ENCODE data around the gene TMPRSS4. TPM values are rescaled to one million over a fixed set of nuclear protein-coding genes. Genes with fewer than 3 reads are reported as not detected.

Gene TMPRSS4
- total and polyA plus RNA-seq, 2 of the 4 experiments (the other 2 are of a cell fraction), result not detected

DNA sequence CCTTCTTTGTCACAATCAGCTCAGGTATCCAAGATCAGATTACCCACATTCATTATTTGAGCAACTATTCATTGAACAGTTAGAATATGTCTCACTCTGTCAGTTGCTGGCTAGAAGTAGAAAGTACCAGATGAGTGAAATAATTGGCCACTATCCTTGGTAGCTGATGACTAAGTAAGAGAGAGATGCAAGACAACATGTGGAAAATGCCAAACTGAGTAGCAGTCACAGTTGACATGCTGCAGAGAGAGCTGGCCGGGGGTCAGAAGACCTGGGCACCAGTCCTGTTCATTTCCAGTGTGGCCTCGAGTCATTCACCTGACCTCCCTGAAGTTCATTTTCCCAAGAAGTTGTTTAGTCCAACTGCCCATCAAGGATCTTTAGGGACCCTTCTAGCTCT is 32.4 kb downstream of the TMPRSS4 start:
- Histone ChIP-seq H2BK5ac (ENCODE audit: low read depth, low read length, poor library complexity, severe bottlenecking) (no peak overlapping the region), H3K14ac (replicated peaks; ENCODE audit: low read depth, low read length) (no peak overlapping the region), H3K9ac (ENCODE audit: low read depth, low read length) (no peak overlapping the region), H3K23ac (ENCODE audit: low read depth, low read length) (no peak overlapping the region), H2AK9ac (replicated peaks; ENCODE audit: low read depth, low read length, poor library complexity) (no peak overlapping the region), H4K8ac (ENCODE audit: low read depth in 2 of 2, low read length in 2 of 2) (no peak overlapping the region), H2AK5ac (ENCODE audit: low read depth, low read length) (no peak overlapping the region), H4K5ac (ENCODE audit: low read depth, low read length) (no peak overlapping the region), H3K27ac (ENCODE audit: insufficient read depth, low read length) (no peak overlapping the region), H3K36me3 (ENCODE audit: control insufficient read depth, insufficient read depth, low read length) (no peaks in the 10 kb centered on the region), H3K9me1 (ENCODE audit: insufficient read depth, low read length) (no peaks in the 10 kb centered on the region), H3K79me1 (ENCODE audit: low read depth in 1 of 2, low read length in 2 of 2) (no peaks in the 10 kb centered on the region), H3K27me3 (ENCODE audit: control insufficient read depth, insufficient read depth, low read length) (no peaks in the 10 kb centered on the region), H3K4ac (ENCODE audit: low read depth, low read length) (no peak overlapping the region), H3K4me3 (ENCODE audit: insufficient read depth, low read depth, low read length) (no peak overlapping the region), H3K4me2 (ENCODE audit: low read depth, low read length) (no peak overlapping the region), H2BK15ac (ENCODE audit: low read depth, low read length) (no peak overlapping the region), H2BK20ac (ENCODE audit: low read depth, low read length) (no peak overlapping the region), H2BK120ac (ENCODE audit: low read depth, low read length) (no peak overlapping the region), H2AFZ (replicated peaks; ENCODE audit: low read length, poor library complexity) (no peak overlapping the region), H3K18ac (ENCODE audit: low read depth, low read length) (no peak overlapping the region), H3K9me3 (ENCODE audit: control insufficient read depth, insufficient read depth, low read length) (no peaks in the 10 kb centered on the region), H4K91ac (ENCODE audit: insufficient read depth, low read depth, low read length) (no peak overlapping the region), H3K4me1 (ENCODE audit: control insufficient read depth, insufficient read depth, low read length) (no peaks in the 10 kb centered on the region), H4K20me1 (ENCODE audit: insufficient read depth, low read length) (no peaks in the 10 kb centered on the region), H3K56ac (ENCODE audit: extremely low read depth, insufficient read depth, low read length) (no peak overlapping the region)
- 29% methylated on average over 1 of the region's 2 CpGs; no CpG with 5 or more reads in 1 of the 2 experiments for WGBS, 2 experiments (ENCODE audit: extremely low coverage in 2 of 2, insufficient read length in 1 of 2)
- intact Hi-C loops (cut with micrococcal nuclease), result no loop called here
- TF ChIP-seq, protein P1, sequence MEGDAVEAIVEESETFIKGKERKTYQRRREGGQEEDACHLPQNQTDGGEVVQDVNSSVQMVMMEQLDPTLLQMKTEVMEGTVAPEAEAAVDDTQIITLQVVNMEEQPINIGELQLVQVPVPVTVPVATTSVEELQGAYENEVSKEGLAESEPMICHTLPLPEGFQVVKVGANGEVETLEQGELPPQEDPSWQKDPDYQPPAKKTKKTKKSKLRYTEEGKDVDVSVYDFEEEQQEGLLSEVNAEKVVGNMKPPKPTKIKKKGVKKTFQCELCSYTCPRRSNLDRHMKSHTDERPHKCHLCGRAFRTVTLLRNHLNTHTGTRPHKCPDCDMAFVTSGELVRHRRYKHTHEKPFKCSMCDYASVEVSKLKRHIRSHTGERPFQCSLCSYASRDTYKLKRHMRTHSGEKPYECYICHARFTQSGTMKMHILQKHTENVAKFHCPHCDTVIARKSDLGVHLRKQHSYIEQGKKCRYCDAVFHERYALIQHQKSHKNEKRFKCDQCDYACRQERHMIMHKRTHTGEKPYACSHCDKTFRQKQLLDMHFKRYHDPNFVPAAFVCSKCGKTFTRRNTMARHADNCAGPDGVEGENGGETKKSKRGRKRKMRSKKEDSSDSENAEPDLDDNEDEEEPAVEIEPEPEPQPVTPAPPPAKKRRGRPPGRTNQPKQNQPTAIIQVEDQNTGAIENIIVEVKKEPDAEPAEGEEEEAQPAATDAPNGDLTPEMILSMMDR (conservative IDR thresholded peaks at IDR 0.05; ENCODE audit: low read depth, low read length), result no peak
- no peak for TF ChIP-seq RCOR1 (IDR thresholded peaks at IDR 0.05; ENCODE audit: insufficient replicate concordance, low read length)
- TF ChIP-seq, protein P2, sequence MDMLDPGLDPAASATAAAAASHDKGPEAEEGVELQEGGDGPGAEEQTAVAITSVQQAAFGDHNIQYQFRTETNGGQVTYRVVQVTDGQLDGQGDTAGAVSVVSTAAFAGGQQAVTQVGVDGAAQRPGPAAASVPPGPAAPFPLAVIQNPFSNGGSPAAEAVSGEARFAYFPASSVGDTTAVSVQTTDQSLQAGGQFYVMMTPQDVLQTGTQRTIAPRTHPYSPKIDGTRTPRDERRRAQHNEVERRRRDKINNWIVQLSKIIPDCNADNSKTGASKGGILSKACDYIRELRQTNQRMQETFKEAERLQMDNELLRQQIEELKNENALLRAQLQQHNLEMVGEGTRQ (IDR thresholded peaks at IDR 0.05; ENCODE audit: low read depth, low read length), result no peak
- no peak for TF ChIP-seq FOS (IDR thresholded peaks at IDR 0.05; ENCODE audit: low read depth, low read length)
- no peak for TF ChIP-seq NFE2L2 (IDR thresholded peaks at IDR 0.05; ENCODE audit: low read depth, low read length)
- no peak for TF ChIP-seq SMC3 (IDR thresholded peaks at IDR 0.05; ENCODE audit: low read depth, low read length)
- TF ChIP-seq, protein P3, sequence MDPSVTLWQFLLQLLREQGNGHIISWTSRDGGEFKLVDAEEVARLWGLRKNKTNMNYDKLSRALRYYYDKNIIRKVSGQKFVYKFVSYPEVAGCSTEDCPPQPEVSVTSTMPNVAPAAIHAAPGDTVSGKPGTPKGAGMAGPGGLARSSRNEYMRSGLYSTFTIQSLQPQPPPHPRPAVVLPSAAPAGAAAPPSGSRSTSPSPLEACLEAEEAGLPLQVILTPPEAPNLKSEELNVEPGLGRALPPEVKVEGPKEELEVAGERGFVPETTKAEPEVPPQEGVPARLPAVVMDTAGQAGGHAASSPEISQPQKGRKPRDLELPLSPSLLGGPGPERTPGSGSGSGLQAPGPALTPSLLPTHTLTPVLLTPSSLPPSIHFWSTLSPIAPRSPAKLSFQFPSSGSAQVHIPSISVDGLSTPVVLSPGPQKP (IDR thresholded peaks at IDR 0.05; ENCODE audit: borderline replicate concordance, low read depth, low read length), result no peak
- TF ChIP-seq BHLHE40 (IDR thresholded peaks at IDR 0.05; ENCODE audit: low read depth, low read length), result no peak
- no peak for TF ChIP-seq MAZ (IDR thresholded peaks at IDR 0.05; ENCODE audit: borderline replicate concordance, low read depth, low read length)
- no peak for TF ChIP-seq MAFK (IDR thresholded peaks at IDR 0.05; ENCODE audit: low read depth, low read length)
- TF ChIP-seq RAD21 (IDR thresholded peaks at IDR 0.05; ENCODE audit: low read length), result no peak
- TF ChIP-seq MXI1 (IDR thresholded peaks at IDR 0.05; ENCODE audit: borderline replicate concordance, low read depth, low read length), result no peak
- TF ChIP-seq CEBPB (IDR thresholded peaks at IDR 0.05; ENCODE audit: low read depth, low read length), result no peak
- no peak for TF ChIP-seq RFX5 (IDR thresholded peaks at IDR 0.05; ENCODE audit: low read depth, low read length)
- TF ChIP-seq POLR2A (IDR thresholded peaks at IDR 0.05; ENCODE audit: low read depth, low read length), result no peak
- TF ChIP-seq CHD1 (IDR thresholded peaks at IDR 0.05; ENCODE audit: low read depth, low read length), result no peak
- POLR2A ChIA-PET (ENCODE audit: unreplicated experiment), result no interaction called here
- dilution Hi-C loops (cut with HindIII; ENCODE audit: low sequenced_read_pairs, unreplicated experiment), result no loop called here
- ATAC-seq (ENCODE audit: low read depth), result no peak
- BruUV-seq (replicated peaks), result no TSS peak
- in situ Hi-C loops (cut with MboI; ENCODE audit: low sequenced_read_pairs), result no loop called here
- DNase-seq, result peak; percentile 4
- CTCF ChIA-PET, result no interaction called here

All from IMR-90 (cell line).